ENCODE measurements around the gene ADD3. TPM values are rescaled to one million over a fixed set of nuclear protein-coding genes. Genes with fewer than 3 reads are reported as not detected.

ADD3 gene
- total RNA-seq (2014; rRNA removed): 66.1 and 148 TPM in 2 replicates
- polyA plus RNA-seq (2012): 30.4 TPM

- DNase-seq (ENCODE audit: low read depth): peak; percentile 91
Measured at GRCh38 chr10:110007701-110008517, at the start of gene ADD3. TSS of gene ADD3 (plus strand) at chr10:110007984. CDS start at chr10:110100654, 92,670 bp downstream.

GRCh38 chr10:109958059-109958458, 49.7 kb upstream of the ADD3 start:
- DNase-seq (ENCODE audit: low read depth): no peak

GRCh38 chr10:109959259-109960145, 48.3 kb upstream of the ADD3 start:
- DNase-seq (ENCODE audit: low read depth): no peak

- DNase-seq (ENCODE audit: low read depth): no peak
Measured at GRCh38 chr10:109960682-109961081, 47.1 kb upstream of the ADD3 start.

GRCh38 chr10:109961174-109962001, 46.4 kb upstream of the ADD3 start:
- DNase-seq (ENCODE audit: low read depth): no peak

- DNase-seq (ENCODE audit: low read depth): peak; percentile 12
Measured at GRCh38 chr10:109962247-109962646, 45.5 kb upstream of the ADD3 start.

- DNase-seq (ENCODE audit: low read depth): no peak
Measured at GRCh38 chr10:109963439-109963838, 44.3 kb upstream of the ADD3 start.

- no peak for DNase-seq (ENCODE audit: low read depth)
Measured at GRCh38 chr10:109964318-109964717, 43.5 kb upstream of the ADD3 start.

- DNase-seq (ENCODE audit: low read depth): peak; percentile 36
Measured at GRCh38 chr10:109966961-109967738, 40.6 kb upstream of the ADD3 start.

- DNase-seq (ENCODE audit: low read depth): no peak
Measured at GRCh38 chr10:109967739-109968088, 40.1 kb upstream of the ADD3 start.

GRCh38 chr10:109968953-109969759, 38.6 kb upstream of the ADD3 start:
- DNase-seq (ENCODE audit: low read depth): no peak

GRCh38 chr10:109969760-109970346, 37.9 kb upstream of the ADD3 start:
- DNase-seq (ENCODE audit: low read depth): no peak

GRCh38 chr10:109971634-109972033, 36.1 kb upstream of the ADD3 start:
- DNase-seq (ENCODE audit: low read depth): no peak

- no peak for DNase-seq (ENCODE audit: low read depth)
Measured at GRCh38 chr10:109972372-109973001, 35.3 kb upstream of the ADD3 start.

GRCh38 chr10:109973326-109973829, 34.4 kb upstream of the ADD3 start:
- DNase-seq (ENCODE audit: low read depth): no peak

- DNase-seq (ENCODE audit: low read depth): peak; percentile 46
Measured at GRCh38 chr10:109974504-109975191, 33.1 kb upstream of the ADD3 start.

GRCh38 chr10:109975244-109976190, 32.3 kb upstream of the ADD3 start:
- DNase-seq (ENCODE audit: low read depth): no peak
